ENCODE measurements around the gene SMAD5. TPM values are rescaled to one million over a fixed set of nuclear protein-coding genes. Genes with fewer than 3 reads are reported as not detected.

Gene SMAD5
- total and polyA plus RNA-seq, 2 of the 4 experiments (the other 2 are of a cell fraction), result 37.4 to 101 TPM

DNA sequence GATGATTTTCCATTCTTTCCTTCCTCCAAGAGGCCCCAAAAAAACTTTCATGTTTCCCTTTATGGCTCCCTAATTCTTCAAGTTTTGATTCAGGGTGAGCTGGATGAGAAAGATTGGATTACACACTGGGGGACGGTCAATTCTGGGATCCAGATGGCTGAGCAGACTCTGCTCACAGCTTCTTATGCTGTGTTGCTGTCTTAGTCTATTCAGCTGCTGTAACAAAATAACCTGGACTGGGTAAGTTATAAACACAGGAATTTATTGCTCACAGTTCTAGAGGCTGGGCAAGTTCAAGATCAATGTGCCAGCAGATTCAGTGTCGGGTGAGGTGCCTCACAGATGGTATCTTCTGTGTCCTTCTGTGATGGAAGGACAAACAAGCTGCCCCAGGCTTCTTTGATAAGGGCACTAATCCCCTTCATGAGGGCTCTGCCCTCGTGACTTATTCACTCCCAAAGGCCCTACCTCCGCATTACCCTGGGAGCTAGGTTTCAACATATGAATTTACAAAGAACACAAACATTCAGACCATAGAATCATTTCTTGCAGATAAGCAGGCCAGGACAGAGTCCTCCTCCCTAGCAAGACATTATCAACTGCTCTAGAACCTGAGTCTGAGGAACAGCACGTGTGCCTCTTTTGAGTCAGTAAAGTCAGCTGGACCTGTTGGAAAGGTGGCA is 23.1 kb upstream of the SMAD5 start:
- no peak overlapping the region for H3K27ac ChIP-seq (ENCODE audit: insufficient read depth, low read length)
- H3K9ac ChIP-seq (ENCODE audit: low read depth, low read length), result no peak overlapping the region
- no peak overlapping the region for H4K8ac ChIP-seq (ENCODE audit: low read depth in 2 of 2, low read length in 2 of 2)
- CTCF ChIA-PET, result interaction anchor here (0.8 kb wide), 1 partner anchor 18 kb away, joined by 3 read pairs; no protein-coding TSS in a partner anchor
- BruUV-seq (replicated peaks), result no TSS peak
- H3K4me3 ChIP-seq (ENCODE audit: insufficient read depth, low read depth, low read length), result no peak overlapping the region
- no peak overlapping the region for H4K91ac ChIP-seq (ENCODE audit: insufficient read depth, low read depth, low read length)
- TF ChIP-seq MAZ (IDR thresholded peaks at IDR 0.05; ENCODE audit: borderline replicate concordance, low read depth, low read length) (no peak), CEBPB (IDR thresholded peaks at IDR 0.05; ENCODE audit: low read depth, low read length) (no peak), RCOR1 (IDR thresholded peaks at IDR 0.05; ENCODE audit: insufficient replicate concordance, low read length) (no peak), SMC3 (IDR thresholded peaks at IDR 0.05; ENCODE audit: low read depth, low read length) (no peak), RAD21 (IDR thresholded peaks at IDR 0.05; ENCODE audit: low read length) (no peak), NFE2L2 (IDR thresholded peaks at IDR 0.05; ENCODE audit: low read depth, low read length) (no peak), MXI1 (IDR thresholded peaks at IDR 0.05; ENCODE audit: borderline replicate concordance, low read depth, low read length) (no peak), BHLHE40 (IDR thresholded peaks at IDR 0.05; ENCODE audit: low read depth, low read length) (no peak), FOS (IDR thresholded peaks at IDR 0.05; ENCODE audit: low read depth, low read length) (no peak), MAFK (IDR thresholded peaks at IDR 0.05; ENCODE audit: low read depth, low read length) (no peak), POLR2A (IDR thresholded peaks at IDR 0.05; ENCODE audit: low read depth, low read length) (no peak), CHD1 (IDR thresholded peaks at IDR 0.05; ENCODE audit: low read depth, low read length) (no peak), RFX5 (IDR thresholded peaks at IDR 0.05; ENCODE audit: low read depth, low read length) (no peak)
- TF ChIP-seq, protein P1, sequence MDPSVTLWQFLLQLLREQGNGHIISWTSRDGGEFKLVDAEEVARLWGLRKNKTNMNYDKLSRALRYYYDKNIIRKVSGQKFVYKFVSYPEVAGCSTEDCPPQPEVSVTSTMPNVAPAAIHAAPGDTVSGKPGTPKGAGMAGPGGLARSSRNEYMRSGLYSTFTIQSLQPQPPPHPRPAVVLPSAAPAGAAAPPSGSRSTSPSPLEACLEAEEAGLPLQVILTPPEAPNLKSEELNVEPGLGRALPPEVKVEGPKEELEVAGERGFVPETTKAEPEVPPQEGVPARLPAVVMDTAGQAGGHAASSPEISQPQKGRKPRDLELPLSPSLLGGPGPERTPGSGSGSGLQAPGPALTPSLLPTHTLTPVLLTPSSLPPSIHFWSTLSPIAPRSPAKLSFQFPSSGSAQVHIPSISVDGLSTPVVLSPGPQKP (IDR thresholded peaks at IDR 0.05; ENCODE audit: borderline replicate concordance, low read depth, low read length), result no peak
- TF ChIP-seq, protein P2, sequence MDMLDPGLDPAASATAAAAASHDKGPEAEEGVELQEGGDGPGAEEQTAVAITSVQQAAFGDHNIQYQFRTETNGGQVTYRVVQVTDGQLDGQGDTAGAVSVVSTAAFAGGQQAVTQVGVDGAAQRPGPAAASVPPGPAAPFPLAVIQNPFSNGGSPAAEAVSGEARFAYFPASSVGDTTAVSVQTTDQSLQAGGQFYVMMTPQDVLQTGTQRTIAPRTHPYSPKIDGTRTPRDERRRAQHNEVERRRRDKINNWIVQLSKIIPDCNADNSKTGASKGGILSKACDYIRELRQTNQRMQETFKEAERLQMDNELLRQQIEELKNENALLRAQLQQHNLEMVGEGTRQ (IDR thresholded peaks at IDR 0.05; ENCODE audit: low read depth, low read length), result no peak
- TF ChIP-seq, protein P3, sequence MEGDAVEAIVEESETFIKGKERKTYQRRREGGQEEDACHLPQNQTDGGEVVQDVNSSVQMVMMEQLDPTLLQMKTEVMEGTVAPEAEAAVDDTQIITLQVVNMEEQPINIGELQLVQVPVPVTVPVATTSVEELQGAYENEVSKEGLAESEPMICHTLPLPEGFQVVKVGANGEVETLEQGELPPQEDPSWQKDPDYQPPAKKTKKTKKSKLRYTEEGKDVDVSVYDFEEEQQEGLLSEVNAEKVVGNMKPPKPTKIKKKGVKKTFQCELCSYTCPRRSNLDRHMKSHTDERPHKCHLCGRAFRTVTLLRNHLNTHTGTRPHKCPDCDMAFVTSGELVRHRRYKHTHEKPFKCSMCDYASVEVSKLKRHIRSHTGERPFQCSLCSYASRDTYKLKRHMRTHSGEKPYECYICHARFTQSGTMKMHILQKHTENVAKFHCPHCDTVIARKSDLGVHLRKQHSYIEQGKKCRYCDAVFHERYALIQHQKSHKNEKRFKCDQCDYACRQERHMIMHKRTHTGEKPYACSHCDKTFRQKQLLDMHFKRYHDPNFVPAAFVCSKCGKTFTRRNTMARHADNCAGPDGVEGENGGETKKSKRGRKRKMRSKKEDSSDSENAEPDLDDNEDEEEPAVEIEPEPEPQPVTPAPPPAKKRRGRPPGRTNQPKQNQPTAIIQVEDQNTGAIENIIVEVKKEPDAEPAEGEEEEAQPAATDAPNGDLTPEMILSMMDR (conservative IDR thresholded peaks at IDR 0.05; ENCODE audit: low read depth, low read length), result no peak
- H3K56ac ChIP-seq (ENCODE audit: extremely low read depth, insufficient read depth, low read length), result no peak overlapping the region
- POLR2A ChIA-PET (ENCODE audit: unreplicated experiment), result no interaction called here
- H2AK5ac ChIP-seq (ENCODE audit: low read depth, low read length), result no peak overlapping the region
- H3K23ac ChIP-seq (ENCODE audit: low read depth, low read length), result no peak overlapping the region
- H3K36me3 ChIP-seq (ENCODE audit: control insufficient read depth, insufficient read depth, low read length), result no peaks in the 10 kb centered on the region
- H3K9me1 ChIP-seq (ENCODE audit: insufficient read depth, low read length), result no peaks in the 10 kb centered on the region; the same call in 1 of the 2 replicates
- no peak overlapping the region for H2BK15ac ChIP-seq (ENCODE audit: low read depth, low read length)
- H2AK9ac ChIP-seq (replicated peaks; ENCODE audit: low read depth, low read length, poor library complexity), result no peak overlapping the region
- in situ Hi-C loops (cut with MboI; ENCODE audit: low sequenced_read_pairs) (loop anchor here (25.0 kb wide), 1 partner anchor 447 kb away; no protein-coding TSS in a partner anchor), dilution Hi-C loops (cut with HindIII; ENCODE audit: low sequenced_read_pairs, unreplicated experiment) (no loop called here), intact Hi-C loops (cut with micrococcal nuclease) (no loop called here)
- H3K4ac ChIP-seq (ENCODE audit: low read depth, low read length), result no peak overlapping the region
- H2BK120ac ChIP-seq (ENCODE audit: low read depth, low read length), result no peak overlapping the region
- H3K27me3 ChIP-seq (ENCODE audit: control insufficient read depth, insufficient read depth, low read length), result peaks cover 30% of the 10 kb centered on the region
- WGBS, 2 experiments (ENCODE audit: extremely low coverage in 2 of 2, insufficient read length in 1 of 2), result no CpG with 5 or more reads among the region's 5 CpGs
- no peaks in the 10 kb centered on the region for H4K20me1 ChIP-seq (ENCODE audit: insufficient read depth, low read length)
- H2AFZ ChIP-seq (replicated peaks; ENCODE audit: low read length, poor library complexity), result no peak overlapping the region
- H3K79me1 ChIP-seq (ENCODE audit: low read depth in 1 of 2, low read length in 2 of 2), result no peaks in the 10 kb centered on the region
- no peak overlapping the region for H3K4me2 ChIP-seq (ENCODE audit: low read depth, low read length)
- no peaks in the 10 kb centered on the region for H3K9me3 ChIP-seq (ENCODE audit: control insufficient read depth, insufficient read depth, low read length)
- no peak overlapping the region for H2BK20ac ChIP-seq (ENCODE audit: low read depth, low read length)
- H3K14ac ChIP-seq (replicated peaks; ENCODE audit: low read depth, low read length), result no peak overlapping the region
- H4K5ac ChIP-seq (ENCODE audit: low read depth, low read length), result no peak overlapping the region
- no peak overlapping the region for H2BK5ac ChIP-seq (ENCODE audit: low read depth, low read length, poor library complexity, severe bottlenecking)
- DNase-seq, result no peak
- ATAC-seq (ENCODE audit: low read depth), result no peak
- H3K18ac ChIP-seq (ENCODE audit: low read depth, low read length), result no peak overlapping the region
- no peaks in the 10 kb centered on the region for H3K4me1 ChIP-seq (ENCODE audit: control insufficient read depth, insufficient read depth, low read length)
